ENCODE results near the gene RALGDS. TPM values are rescaled to one million over a fixed set of nuclear protein-coding genes. Genes with fewer than 3 reads are reported as not detected.

Gene RALGDS
- total and polyA plus RNA-seq, 2 donors (not counting 3 experiments of a cell fraction or from before 2014, with no cell fraction given) = 41.4 to 60.0 TPM

GRCh38 chr9:133107961-133108793, 12.9 kb downstream of the RALGDS start:
- ChIA-PET CTCF (interaction anchor here (0.6 to 8.0 kb wide), 7 partner anchors 9 to 40 kb away, joined by 3 to 110 read pairs (median 4); no protein-coding TSS in a partner anchor), POLR2A (no interaction called here)
- no peaks in the 10 kb centered on the region for H3K79me2 ChIP-seq (ENCODE audit: control insufficient read depth, insufficient read depth, low read length)
- FAIRE-seq (no peak), DNase-seq (ENCODE audit: low read depth, low spot score) (no peak)
- dilution Hi-C loops (cut with MboI; ENCODE audit: extremely low pct_ligation_motif_present, low sequenced_read_pairs) (no loop called here), intact Hi-C loops (cut with micrococcal nuclease) (no loop called here)
- no peaks in the 10 kb centered on the region for H3K9me3 ChIP-seq (replicated peaks; ENCODE audit: control insufficient read depth, insufficient read depth, low read length)
- TF ChIP-seq POLR2AphosphoS5 (IDR thresholded peaks at IDR 0.05; ENCODE audit: insufficient read depth, low read depth, low read length) (no peak), POLR2A (IDR thresholded peaks at IDR 0.05; ENCODE audit: low read depth, low read length) (no peak), JUN (IDR thresholded peaks at IDR 0.05; ENCODE audit: borderline replicate concordance, insufficient read depth, insufficient read length, low read depth) (no peak), MYC (IDR thresholded peaks at IDR 0.05; ENCODE audit: low read depth, low read length) (no peak), MAX (IDR thresholded peaks at IDR 0.05; ENCODE audit: insufficient read depth, insufficient read length) (no peak), GATA2 (IDR thresholded peaks at IDR 0.05; ENCODE audit: insufficient read depth, insufficient read length, low read depth, low read length) (no peak), EZH2 (IDR thresholded peaks at IDR 0.05; ENCODE audit: borderline replicate concordance, low read depth, low read length, severe bottlenecking) (no peak), FOS (IDR thresholded peaks at IDR 0.05; ENCODE audit: borderline replicate concordance, insufficient read depth, low read length) (no peak)
- TF ChIP-seq, protein P1, sequence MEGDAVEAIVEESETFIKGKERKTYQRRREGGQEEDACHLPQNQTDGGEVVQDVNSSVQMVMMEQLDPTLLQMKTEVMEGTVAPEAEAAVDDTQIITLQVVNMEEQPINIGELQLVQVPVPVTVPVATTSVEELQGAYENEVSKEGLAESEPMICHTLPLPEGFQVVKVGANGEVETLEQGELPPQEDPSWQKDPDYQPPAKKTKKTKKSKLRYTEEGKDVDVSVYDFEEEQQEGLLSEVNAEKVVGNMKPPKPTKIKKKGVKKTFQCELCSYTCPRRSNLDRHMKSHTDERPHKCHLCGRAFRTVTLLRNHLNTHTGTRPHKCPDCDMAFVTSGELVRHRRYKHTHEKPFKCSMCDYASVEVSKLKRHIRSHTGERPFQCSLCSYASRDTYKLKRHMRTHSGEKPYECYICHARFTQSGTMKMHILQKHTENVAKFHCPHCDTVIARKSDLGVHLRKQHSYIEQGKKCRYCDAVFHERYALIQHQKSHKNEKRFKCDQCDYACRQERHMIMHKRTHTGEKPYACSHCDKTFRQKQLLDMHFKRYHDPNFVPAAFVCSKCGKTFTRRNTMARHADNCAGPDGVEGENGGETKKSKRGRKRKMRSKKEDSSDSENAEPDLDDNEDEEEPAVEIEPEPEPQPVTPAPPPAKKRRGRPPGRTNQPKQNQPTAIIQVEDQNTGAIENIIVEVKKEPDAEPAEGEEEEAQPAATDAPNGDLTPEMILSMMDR (IDR thresholded peaks at IDR 0.05; ENCODE audit: extremely low read depth in 1 of 2, insufficient read depth in 1 of 2, low read depth in 1 of 2, low read length in 2 of 2) = no peak
- H3K4me1 ChIP-seq (ENCODE audit: control insufficient read depth, extremely low read depth, insufficient read depth, low read length) = peaks cover 3% of the 10 kb centered on the region
- TSS peak; percentile 39 for BruUV-seq (replicated peaks)
- no peaks in the 10 kb centered on the region for H3K9me1 ChIP-seq (replicated peaks; ENCODE audit: control insufficient read depth, extremely low read depth, insufficient read depth, low read length)
- H4K20me1 ChIP-seq (replicated peaks; ENCODE audit: control insufficient read depth, extremely low read depth, insufficient read depth, low read length) = no peaks in the 10 kb centered on the region
- H3K27ac ChIP-seq (ENCODE audit: insufficient read depth, low read depth, low read length) = no peak overlapping the region
- no peak overlapping the region for H3K9ac ChIP-seq (replicated peaks; ENCODE audit: extremely low read depth, insufficient read depth, low read length)
- H2AFZ ChIP-seq (ENCODE audit: low read depth, low read length) = no peak overlapping the region
- peaks cover 8 to 54% of the 10 kb centered on the region in 2 experiments for H3K36me3 ChIP-seq (ENCODE audit: control insufficient read depth in 2 of 2, extremely low read depth in 1 of 2, insufficient read depth in 2 of 2, low read length in 2 of 2)
- H3K4me3 ChIP-seq (replicated peaks in 1 of 3; ENCODE audit: insufficient read depth in 1 of 3, low read depth in 1 of 3, low read length in 3 of 3) = no peak overlapping the region
- no peak overlapping the region for H3K4me2 ChIP-seq (ENCODE audit: insufficient read depth, low read length)
- H3K27me3 ChIP-seq (ENCODE audit: control insufficient read depth in 2 of 2, insufficient read depth in 2 of 2, low read length in 2 of 2) = no peaks in the 10 kb centered on the region

Measured in endothelial cell of umbilical vein (primary cell).